ENCODE data around the gene TMEM175.

- TF ChIP-seq POLR2A (IDR thresholded peaks at IDR 0.05) (no peak), CTCF (IDR thresholded peaks at IDR 0.05) (no peak), EP300 (IDR thresholded peaks at IDR 0.05) (no peak)
Observed at GRCh38 chr4:964346-965025, 32.2 kb downstream of the TMEM175 start.
